ENCODE data around the gene C2orf72.
"Not testable (repeated sequence)": the region's sequence is repeated elsewhere in the genome, so short reads cannot be mapped to it uniquely, and the experiment has no call there.

The C2orf72 gene

GRCh38 chr2:231001036-231001435 is 36.3 kb upstream of the C2orf72 start:
- H3K27me3 ChIP-seq = peaks cover 70% of the 10 kb centered on the region
- TF ChIP-seq CTCF (IDR thresholded peaks at IDR 0.05) = no peak

GRCh38 chr2:231001921-231002320 is 35.4 kb upstream of the C2orf72 start:
- H3K4me1 ChIP-seq (ENCODE audit: control insufficient read depth in 1 of 2, insufficient read depth in 1 of 2, low read depth in 1 of 2, low read length in 1 of 2) = no peaks in the 10 kb centered on the region
- H3K27me3 ChIP-seq = peaks cover 63% of the 10 kb centered on the region
- H3K4me3 ChIP-seq (ENCODE audit: low read depth in 1 of 2, low read length in 1 of 2) = no peak overlapping the region
- no peaks in the 10 kb centered on the region for H3K9me3 ChIP-seq
- no peak overlapping the region for H3K27ac ChIP-seq
- no peaks in the 10 kb centered on the region for H3K36me3 ChIP-seq
- no peak for TF ChIP-seq CTCF (IDR thresholded peaks at IDR 0.05)

More at GRCh38 chr2:231001036-231001435, 36.3 kb upstream of the C2orf72 start:
- Histone ChIP-seq H3K4me1 (ENCODE audit: control insufficient read depth in 1 of 2, insufficient read depth in 1 of 2, low read depth in 1 of 2, low read length in 1 of 2) (no peaks in the 10 kb centered on the region), H3K36me3 (no peaks in the 10 kb centered on the region), H3K4me3 (ENCODE audit: low read depth in 1 of 2, low read length in 1 of 2) (no peak overlapping the region), H3K27ac (no peak overlapping the region), H3K9me3 (no peaks in the 10 kb centered on the region)

- no peak for TF ChIP-seq CTCF (IDR thresholded peaks at IDR 0.05)
- H3K4me3 ChIP-seq (ENCODE audit: low read depth in 1 of 2, low read length in 1 of 2) = no peak overlapping the region
- H3K27ac ChIP-seq = no peak overlapping the region
- no peaks in the 10 kb centered on the region for H3K9me3 ChIP-seq
- H3K36me3 ChIP-seq = no peaks in the 10 kb centered on the region
- no peaks in the 10 kb centered on the region for H3K4me1 ChIP-seq (ENCODE audit: control insufficient read depth in 1 of 2, insufficient read depth in 1 of 2, low read depth in 1 of 2, low read length in 1 of 2)
- H3K27me3 ChIP-seq = peaks cover 56% of the 10 kb centered on the region
These were observed 34.7 kb upstream of the C2orf72 start for GRCh38 chr2:231002641-231003040.

- Histone ChIP-seq H3K9me3 (no peaks in the 10 kb centered on the region), H3K4me1 (ENCODE audit: control insufficient read depth in 1 of 2, insufficient read depth in 1 of 2, low read depth in 1 of 2, low read length in 1 of 2) (no peaks in the 10 kb centered on the region), H3K36me3 (no peaks in the 10 kb centered on the region), H3K4me3 (ENCODE audit: low read depth in 1 of 2, low read length in 1 of 2) (no peak overlapping the region), H3K27ac (no peak overlapping the region), H3K27me3 (peaks cover 51% of the 10 kb centered on the region)
- TF ChIP-seq CTCF (IDR thresholded peaks at IDR 0.05) = no peak
These were observed 34.1 kb upstream of the C2orf72 start for GRCh38 chr2:231003186-231003585.

GRCh38 chr2:231004930-231005329 is 32.4 kb upstream of the C2orf72 start:
- not testable (repeated sequence) for H3K27ac ChIP-seq; H3K36me3 ChIP-seq; H3K9me3 ChIP-seq; H3K4me3 ChIP-seq (ENCODE audit: low read depth in 1 of 2, low read length in 1 of 2); H3K4me1 ChIP-seq (ENCODE audit: control insufficient read depth in 1 of 2, insufficient read depth in 1 of 2, low read depth in 1 of 2, low read length in 1 of 2)
- peaks cover 39% of the 10 kb centered on the region for H3K27me3 ChIP-seq

- Histone ChIP-seq H3K4me3 (ENCODE audit: low read depth in 1 of 2, low read length in 1 of 2) (no peak overlapping the region), H3K9me3 (no peaks in the 10 kb centered on the region), H3K4me1 (ENCODE audit: control insufficient read depth in 1 of 2, insufficient read depth in 1 of 2, low read depth in 1 of 2, low read length in 1 of 2) (no peaks in the 10 kb centered on the region), H3K36me3 (no peaks in the 10 kb centered on the region), H3K27me3 (peaks cover 21% of the 10 kb centered on the region), H3K27ac (no peak overlapping the region)
- TF ChIP-seq CTCF (IDR thresholded peaks at IDR 0.05) = no peak
These were observed 29.8 kb upstream of the C2orf72 start for GRCh38 chr2:231007286-231008098.
